IgD-negative memory B cell (primary cell): Measurements from ENCODE around the gene MPZL1. TPM values are rescaled to one million over a fixed set of nuclear protein-coding genes. Genes with fewer than 3 reads are reported as not detected.

Source experiments
- H3K27ac Mint-ChIP-seq, 3 donors: one replicate each; pipeline ENCODE4 v1.8.0; 2020 to 2022; ENCODE audit warnings: mild to moderate bottlenecking in 3 of 3, mixed read lengths in 3 of 3, moderate library complexity in 1 of 3
- H3K27me3 Mint-ChIP-seq: one replicate; pipeline ENCODE4 v1.8.0; 2021; ENCODE audit warnings: mixed read lengths
- H3K36me3 Mint-ChIP-seq: one replicate; pipeline ENCODE4 v1.8.0; 2020; ENCODE audit warnings: mild to moderate bottlenecking, mixed read lengths
- H3K4me1 Mint-ChIP-seq, 3 donors: one replicate each; pipeline ENCODE4 v1.8.0; 2020 to 2022; ENCODE audit warnings: mixed read lengths in 3 of 3, mild to moderate bottlenecking in 1 of 3
- H3K4me3 Mint-ChIP-seq, 4 donors: one replicate each; pipeline ENCODE4 v1.8.0; 2020 to 2022; ENCODE audit warnings: mild to moderate bottlenecking in 4 of 4, mixed read lengths in 4 of 4, moderate library complexity in 3 of 4
- H3K9me3 Mint-ChIP-seq, 3 donors: one replicate each; pipeline ENCODE4 v1.8.0; 2020 to 2021; ENCODE audit warnings: mixed read lengths in 3 of 3, mild to moderate bottlenecking in 1 of 3
- polyA plus RNA-seq: library from polyadenylated mRNA; unstranded; fragments of 300-500 nt; fragmentation: Illumina TruSeq; gene quantifications from one replicate; pipeline ENCODE4 v1.2.3, GENCODE V29; 2021

The MPZL1 gene
- polyA plus RNA-seq, 1 donor from 2014 or later: 33.8 TPM

DNA sequence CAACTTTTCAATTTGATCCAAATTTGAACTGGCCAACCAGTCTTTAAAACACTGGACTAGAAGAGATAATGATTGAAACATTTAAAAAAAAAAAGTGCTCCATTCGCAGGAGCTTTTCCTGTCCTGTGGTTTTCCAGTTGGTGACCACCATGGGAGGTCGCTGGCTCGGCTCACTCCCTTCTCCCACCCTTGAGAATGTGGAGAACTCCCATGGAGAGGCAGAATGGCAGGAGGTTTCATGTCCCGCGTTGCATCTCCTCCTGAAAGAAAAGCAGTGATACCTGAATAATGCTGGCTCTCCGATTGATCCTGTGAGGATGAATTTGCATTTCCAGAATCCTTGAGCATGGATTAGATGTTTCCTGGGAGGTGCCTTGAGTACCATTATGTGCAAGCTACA, 16.5 kb upstream of the MPZL1 start:
- H3K27ac Mint-ChIP-seq: peak overlapping the region in 1 of 3 donors; percentile 13
- H3K9me3 Mint-ChIP-seq: no peaks in the 10 kb centered on the region
- no peak overlapping the region for H3K4me3 Mint-ChIP-seq
- H3K27me3 Mint-ChIP-seq: no peaks in the 10 kb centered on the region
- H3K36me3 Mint-ChIP-seq: no peaks in the 10 kb centered on the region
- H3K4me1 Mint-ChIP-seq: peaks cover 37 to 55% (median 55%) of the 10 kb centered on the region in 3 donors

DNA sequence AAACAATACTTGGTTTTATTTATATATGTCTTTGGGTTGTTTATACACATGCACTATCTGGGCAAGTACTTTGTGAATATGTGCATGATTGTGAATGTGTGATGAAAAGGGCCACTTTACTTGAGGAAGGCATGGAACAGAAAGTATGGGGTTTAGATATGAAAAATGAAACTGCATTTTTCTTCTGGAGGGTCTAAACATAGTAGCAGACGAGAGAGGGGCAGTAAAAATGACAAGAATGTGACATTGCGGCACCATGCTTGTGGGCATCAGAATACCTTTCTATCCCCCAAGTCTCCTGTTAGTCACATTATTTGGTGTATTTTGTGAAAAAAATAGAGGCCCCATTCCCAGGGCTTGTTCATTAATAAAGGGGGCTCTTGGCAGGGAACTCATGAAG, 15.4 kb upstream of the MPZL1 start:
- Mint-ChIP-seq H3K27ac (peak overlapping the region in 2 of 3 donors; percentile 74 to 88), H3K4me1 (peaks cover 37 to 58% (median 55%) of the 10 kb centered on the region in 3 donors), H3K36me3 (no peaks in the 10 kb centered on the region), H3K9me3 (no peaks in the 10 kb centered on the region), H3K27me3 (no peaks in the 10 kb centered on the region), H3K4me3 (peak overlapping the region in 1 of 4 donors; percentile 28)

DNA sequence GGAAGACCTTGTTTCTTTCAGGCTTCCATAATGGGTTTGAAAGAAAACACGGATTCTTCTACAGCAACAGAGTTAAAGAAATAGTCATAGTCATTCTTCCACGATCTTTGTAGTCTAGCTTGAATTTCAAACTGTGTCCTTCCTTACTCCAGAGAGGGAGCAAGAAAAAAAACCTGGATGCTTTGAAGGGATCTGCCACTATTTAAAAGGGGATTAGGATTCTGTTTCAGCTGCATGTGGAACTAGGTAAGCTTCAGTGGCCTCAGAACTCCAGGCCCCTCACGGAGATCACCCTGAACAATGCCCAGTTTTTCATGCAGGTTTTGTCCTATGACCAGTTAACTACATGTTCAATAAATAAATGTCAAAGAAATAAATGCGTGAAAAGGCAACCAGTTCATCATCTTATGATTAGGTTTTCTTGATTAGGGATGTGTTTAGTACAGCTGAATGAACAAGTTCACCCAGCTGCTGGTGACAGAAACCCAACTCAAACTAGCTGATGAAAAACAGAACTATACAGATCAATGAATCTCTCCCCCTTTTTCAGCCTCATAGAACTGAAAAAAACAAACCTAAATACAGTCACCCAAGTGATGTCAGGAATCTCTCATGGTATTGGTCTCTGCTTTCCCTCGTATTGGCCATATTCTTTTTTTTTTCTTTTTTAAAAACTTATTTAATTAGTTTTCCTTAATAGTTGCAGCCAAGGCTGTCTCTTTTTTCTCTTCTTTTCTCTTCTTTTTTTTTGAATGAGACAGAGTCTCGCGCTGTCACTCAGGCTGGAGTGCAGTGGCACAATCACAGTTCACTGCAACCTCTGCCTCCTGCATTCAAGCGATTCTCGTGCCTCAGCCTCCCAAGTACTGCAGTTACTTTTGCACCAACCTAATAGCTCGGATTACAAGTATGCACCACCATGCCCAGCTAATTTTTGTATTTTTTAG, 14.6 kb upstream of the MPZL1 start:
- Mint-ChIP-seq H3K4me3 (peak overlapping the region in 3 of 4 donors; percentile 6 to 81 (median 69)), H3K27ac (peak overlapping the region; percentile 28 to 88 (median 74)), H3K27me3 (no peaks in the 10 kb centered on the region), H3K9me3 (no peaks in the 10 kb centered on the region), H3K4me1 (peaks cover 37 to 59% (median 55%) of the 10 kb centered on the region in 3 donors), H3K36me3 (no peaks in the 10 kb centered on the region)

DNA sequence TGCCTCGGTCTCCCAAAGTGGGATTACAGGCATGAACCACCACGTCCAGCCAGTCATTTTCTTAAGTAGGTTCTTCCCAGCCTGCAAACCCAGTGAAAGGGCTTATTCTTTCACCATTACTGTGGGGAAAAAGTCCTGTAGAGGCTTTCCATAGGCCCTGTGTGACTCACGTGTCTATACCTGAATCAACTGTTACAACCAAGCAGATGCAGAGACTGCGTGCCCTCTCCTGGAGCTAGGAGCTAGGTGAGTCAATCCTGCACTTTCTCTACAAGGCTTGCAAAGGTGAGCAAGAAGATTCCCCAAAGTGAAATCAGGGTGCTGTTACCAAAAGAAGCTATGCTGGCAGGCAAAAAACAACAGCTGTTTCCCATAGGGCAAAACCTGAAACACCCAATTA, 13.8 kb upstream of the MPZL1 start:
- H3K4me1 Mint-ChIP-seq: peaks cover 37 to 57% (median 54%) of the 10 kb centered on the region in 3 donors
- H3K27me3 Mint-ChIP-seq: no peaks in the 10 kb centered on the region
- H3K27ac Mint-ChIP-seq: peak overlapping the region in 2 of 3 donors; percentile 28 to 88
- peak overlapping the region in 2 of 4 donors; percentile 69 to 81 for H3K4me3 Mint-ChIP-seq
- H3K9me3 Mint-ChIP-seq: no peaks in the 10 kb centered on the region
- no peaks in the 10 kb centered on the region for H3K36me3 Mint-ChIP-seq

DNA sequence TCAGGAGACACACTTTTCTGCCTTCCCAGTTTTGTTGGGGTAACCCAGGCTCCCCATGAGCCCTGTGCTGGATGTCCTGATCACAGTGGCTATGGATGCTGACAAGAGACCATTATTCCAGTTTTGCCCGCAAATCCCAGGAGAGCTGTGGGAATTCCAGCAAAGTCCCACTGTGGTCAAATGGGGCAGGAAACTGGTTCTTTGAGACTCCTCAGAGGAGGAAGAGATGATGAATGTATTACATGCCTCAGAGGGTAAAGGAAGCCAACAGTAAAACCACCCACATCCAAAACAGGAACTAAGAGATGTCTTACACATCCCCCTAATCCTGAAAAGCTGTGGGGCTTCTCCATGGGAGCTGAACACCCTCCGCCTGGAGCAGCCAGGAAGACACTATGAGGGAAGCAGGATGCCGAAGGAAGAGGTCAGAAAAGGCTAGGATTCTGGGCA, 12.8 kb upstream of the MPZL1 start:
- Mint-ChIP-seq H3K27ac (peak overlapping the region; percentile 71 to 89 (median 88)), H3K4me1 (peaks cover 37 to 56% (median 50%) of the 10 kb centered on the region in 3 donors)

DNA sequence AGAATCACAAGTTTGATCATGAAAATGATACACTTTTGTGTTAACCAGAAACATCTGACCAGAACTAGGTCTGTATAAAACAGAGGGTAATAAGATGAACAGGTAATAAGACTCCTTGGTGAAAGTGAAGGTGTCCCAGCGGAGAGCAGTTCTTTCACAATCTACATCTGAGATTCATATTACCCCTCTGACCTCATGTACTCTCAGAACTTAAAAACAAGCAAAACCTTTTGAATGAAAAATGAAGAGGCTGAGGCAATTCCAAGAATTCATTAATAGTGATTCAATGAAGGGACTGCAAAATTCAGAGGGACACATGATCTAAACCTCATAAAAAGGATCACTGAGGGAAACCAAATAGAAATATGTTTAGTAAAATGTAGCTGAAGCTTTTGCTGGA, 10.9 kb upstream of the MPZL1 start:
- H3K4me1 Mint-ChIP-seq: peaks cover 38 to 53% (median 50%) of the 10 kb centered on the region in 3 donors
- peak overlapping the region in 1 of 4 donors; percentile 53 for H3K4me3 Mint-ChIP-seq
- peaks cover 0 to 5% (median 0%) of the 10 kb centered on the region in 3 donors for H3K9me3 Mint-ChIP-seq
- H3K27me3 Mint-ChIP-seq: no peaks in the 10 kb centered on the region
- H3K36me3 Mint-ChIP-seq: no peaks in the 10 kb centered on the region
- H3K27ac Mint-ChIP-seq: peak overlapping the region; percentile 17 to 82 (median 57)

More for the DNA sequence above, 12.8 kb upstream of the MPZL1 start:
- Mint-ChIP-seq H3K36me3 (no peaks in the 10 kb centered on the region), H3K9me3 (no peaks in the 10 kb centered on the region), H3K27me3 (no peaks in the 10 kb centered on the region), H3K4me3 (peak overlapping the region; percentile 48 to 93 (median 72))

DNA sequence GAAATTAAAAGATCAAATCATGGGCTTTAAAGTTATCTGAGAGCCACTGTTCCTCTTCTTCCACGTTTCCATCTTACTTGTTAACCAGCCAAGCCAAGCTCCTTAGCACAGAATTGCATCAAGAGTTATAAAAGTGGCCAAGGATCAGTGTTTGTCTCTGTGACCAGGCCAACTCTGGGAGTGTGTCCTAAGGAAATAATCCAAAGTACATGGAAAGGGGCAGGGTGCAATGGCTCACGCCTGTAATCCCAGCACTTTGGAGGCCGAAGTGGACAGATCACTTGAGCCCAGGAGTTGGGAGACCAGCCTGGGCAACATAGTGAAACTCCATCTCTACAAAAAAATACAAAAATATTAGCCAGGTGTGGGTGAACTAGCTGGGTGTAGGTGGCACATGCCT, 10.0 kb upstream of the MPZL1 start:
- no peaks in the 10 kb centered on the region for H3K36me3 Mint-ChIP-seq
- peak overlapping the region in 2 of 4 donors; percentile 4 to 53 for H3K4me3 Mint-ChIP-seq
- H3K27ac Mint-ChIP-seq: peak overlapping the region in 2 of 3 donors; percentile 57 to 72
- peaks cover 31 to 46% (median 44%) of the 10 kb centered on the region in 3 donors for H3K4me1 Mint-ChIP-seq
- H3K9me3 Mint-ChIP-seq: peaks cover 0 to 5% (median 0%) of the 10 kb centered on the region in 3 donors
- H3K27me3 Mint-ChIP-seq: no peaks in the 10 kb centered on the region

DNA sequence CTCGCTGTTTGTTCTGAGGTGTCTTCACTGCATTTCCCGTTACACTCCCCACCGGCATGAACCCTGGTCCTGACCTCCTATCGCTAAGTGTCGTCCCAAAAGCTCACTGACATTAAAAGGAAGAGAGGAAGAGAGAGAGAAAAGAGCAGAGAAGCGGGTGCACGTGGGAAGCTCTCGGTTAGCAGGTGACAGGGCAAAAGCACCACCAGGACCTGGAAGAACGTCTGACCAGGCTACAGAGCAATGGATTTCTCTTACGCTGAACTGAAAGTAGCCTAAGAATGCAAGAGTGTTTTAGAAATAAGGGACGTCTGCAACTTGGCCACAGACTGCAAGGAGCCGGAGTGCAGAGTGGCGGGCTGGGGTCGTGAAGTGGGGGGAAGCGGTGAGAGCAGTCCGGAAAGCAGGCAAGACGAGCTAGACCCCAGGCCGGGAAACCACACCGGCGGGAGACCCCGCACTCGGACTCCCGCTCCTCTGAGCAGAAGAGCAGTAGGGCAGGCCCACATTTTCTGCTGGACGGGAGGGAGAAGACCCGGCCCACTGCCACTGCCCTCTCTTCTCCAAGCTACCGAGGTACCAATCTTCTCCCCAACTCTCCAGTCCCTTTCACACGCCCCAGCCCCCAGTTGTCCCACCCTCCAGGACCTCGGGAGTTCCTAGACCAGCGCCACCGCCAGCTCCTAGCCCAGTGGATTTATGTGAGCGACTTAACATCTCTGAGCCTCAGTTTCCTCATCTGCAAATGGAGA, 8.3 kb upstream of the MPZL1 start:
- Mint-ChIP-seq H3K27ac (peak overlapping the region; percentile 92 to 95 (median 94)), H3K36me3 (no peaks in the 10 kb centered on the region), H3K4me1 (peaks cover 15 to 32% (median 29%) of the 10 kb centered on the region in 3 donors)

DNA sequence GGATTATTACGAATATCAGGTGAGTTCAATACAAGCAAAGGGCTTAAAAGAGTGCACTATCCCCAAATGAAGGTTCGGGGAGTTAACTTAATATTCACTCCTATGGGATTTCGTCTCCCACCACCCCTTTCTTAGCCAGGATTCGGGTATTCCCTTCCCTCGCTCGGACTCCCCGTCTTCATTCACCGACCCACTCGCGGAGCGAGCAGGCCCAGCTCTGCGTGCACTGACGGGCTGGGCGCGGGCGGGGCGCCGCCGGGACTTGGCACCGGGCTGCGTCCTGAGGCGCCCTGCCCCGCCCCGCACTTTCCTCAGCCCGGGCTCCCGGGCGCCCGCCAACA, 7.7 kb upstream of the MPZL1 start:
- H3K4me3 Mint-ChIP-seq: peak overlapping the region; percentile 90 to 95 (median 92)
- H3K9me3 Mint-ChIP-seq: peaks cover 0 to 5% (median 0%) of the 10 kb centered on the region in 3 donors
- no peaks in the 10 kb centered on the region for H3K36me3 Mint-ChIP-seq
- peak overlapping the region; percentile 92 to 99 (median 95) for H3K27ac Mint-ChIP-seq
- no peaks in the 10 kb centered on the region for H3K27me3 Mint-ChIP-seq
- H3K4me1 Mint-ChIP-seq: peaks cover 9 to 29% (median 26%) of the 10 kb centered on the region in 3 donors

More for the DNA sequence above, 8.3 kb upstream of the MPZL1 start:
- Mint-ChIP-seq H3K9me3 (peaks cover 0 to 5% (median 0%) of the 10 kb centered on the region in 3 donors), H3K27me3 (no peaks in the 10 kb centered on the region), H3K4me3 (peak overlapping the region; percentile 90 to 95 (median 92))

DNA sequence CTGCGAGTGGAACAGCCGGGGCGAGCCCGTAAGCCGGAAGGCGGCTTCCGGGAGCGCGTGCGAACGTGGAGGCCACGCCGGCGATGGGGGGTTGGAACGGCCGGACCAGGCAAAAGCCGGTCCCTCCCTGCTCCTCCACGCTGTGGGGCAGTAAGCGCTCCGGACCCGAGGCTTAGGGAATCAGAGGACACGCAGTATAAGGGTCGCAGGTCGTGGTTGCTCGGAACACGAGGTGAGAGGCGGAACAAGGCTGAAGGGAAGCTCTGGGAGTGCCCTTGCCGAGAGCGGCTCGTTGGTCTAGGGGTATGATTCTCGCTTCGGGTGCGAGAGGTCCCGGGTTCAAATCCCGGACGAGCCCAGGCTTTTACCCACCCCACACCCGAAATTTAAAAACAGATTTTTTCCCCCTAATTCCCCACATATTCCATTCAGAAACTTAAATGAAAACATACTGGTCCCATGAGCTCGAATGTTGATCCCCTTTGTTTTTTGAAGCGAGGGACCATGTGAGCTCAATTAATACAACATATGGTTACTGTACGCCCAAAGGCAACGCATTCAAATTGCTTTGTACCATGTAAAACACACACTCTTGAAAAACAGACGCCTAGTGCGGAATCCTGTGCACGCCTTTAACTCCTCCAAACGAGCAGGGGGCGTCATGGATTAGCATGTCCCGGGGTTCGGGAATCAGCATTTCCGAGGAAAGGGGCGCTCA, 7.2 kb upstream of the MPZL1 start:
- H3K27me3 Mint-ChIP-seq: no peaks in the 10 kb centered on the region
- peaks cover 0 to 5% (median 0%) of the 10 kb centered on the region in 3 donors for H3K9me3 Mint-ChIP-seq
- H3K27ac Mint-ChIP-seq: peak overlapping the region; percentile 92 to 99 (median 95)
- peak overlapping the region; percentile 90 to 93 (median 90) for H3K4me3 Mint-ChIP-seq
- H3K4me1 Mint-ChIP-seq: peaks cover 11 to 29% (median 28%) of the 10 kb centered on the region in 3 donors
- H3K36me3 Mint-ChIP-seq: no peaks in the 10 kb centered on the region

DNA sequence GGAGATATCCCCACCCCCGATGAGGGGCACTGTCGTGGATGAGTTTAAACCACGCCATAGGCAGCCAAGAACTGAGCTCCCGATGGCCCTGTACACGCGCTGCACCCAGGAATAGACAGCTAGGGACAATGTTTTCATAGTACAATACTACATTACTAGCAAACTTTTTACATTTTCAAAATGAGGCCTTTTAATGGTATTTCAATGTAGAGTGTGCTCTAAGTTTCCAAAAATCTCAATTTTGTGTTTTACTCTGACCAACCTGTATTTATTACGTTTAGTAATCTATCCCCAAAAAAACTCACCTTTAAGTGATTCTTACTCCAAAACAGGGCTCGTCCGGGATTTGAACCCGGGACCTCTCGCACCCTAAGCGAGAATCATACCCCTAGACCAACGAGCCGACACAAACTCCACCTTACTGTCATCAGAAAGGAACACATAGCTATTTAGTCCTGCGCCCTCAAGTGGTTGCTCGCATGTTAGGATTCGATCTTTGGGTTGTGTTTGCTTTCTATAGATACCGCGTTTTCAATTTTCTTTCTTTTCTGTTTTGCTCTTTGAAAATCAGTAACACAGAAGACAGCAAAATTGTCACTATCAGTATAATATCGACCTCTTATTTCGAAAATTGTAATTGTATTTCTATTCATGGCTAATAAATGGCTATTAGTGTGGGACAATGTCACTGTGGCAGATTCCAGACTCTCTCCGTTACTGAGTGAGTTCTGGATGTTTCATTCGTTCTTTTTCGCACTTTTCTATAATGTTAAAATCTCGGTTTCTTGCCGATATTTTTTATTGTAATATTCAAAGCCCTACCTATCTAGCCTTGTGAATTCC, 6.4 kb upstream of the MPZL1 start:
- Mint-ChIP-seq H3K36me3 (no peaks in the 10 kb centered on the region), H3K4me3 (peak overlapping the region; percentile 90 to 93 (median 90)), H3K27me3 (no peaks in the 10 kb centered on the region), H3K4me1 (peaks cover 17 to 35% (median 31%) of the 10 kb centered on the region in 3 donors), H3K27ac (peak overlapping the region; percentile 92 to 99 (median 95)), H3K9me3 (peaks cover 0 to 5% (median 0%) of the 10 kb centered on the region in 3 donors)

DNA sequence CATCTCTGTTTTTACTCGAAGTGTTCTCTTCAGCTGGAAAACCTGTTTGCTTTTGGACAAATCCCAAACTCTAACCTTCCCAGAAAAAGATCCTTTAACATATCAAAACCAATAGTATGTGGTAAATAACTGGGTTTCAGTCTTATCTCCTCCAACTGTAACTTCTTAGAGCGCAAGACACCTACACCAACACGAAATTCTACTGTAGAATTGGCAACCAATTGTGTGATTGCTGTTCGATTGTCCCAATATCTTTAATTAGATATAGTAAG, 5.8 kb upstream of the MPZL1 start:
- no peaks in the 10 kb centered on the region for H3K36me3 Mint-ChIP-seq
- peaks cover 21 to 41% (median 34%) of the 10 kb centered on the region in 3 donors for H3K4me1 Mint-ChIP-seq
- H3K27ac Mint-ChIP-seq: peak overlapping the region; percentile 92 to 99 (median 95)
- H3K9me3 Mint-ChIP-seq: peaks cover 0 to 5% (median 0%) of the 10 kb centered on the region in 3 donors
- H3K4me3 Mint-ChIP-seq: peak overlapping the region; percentile 90 to 93 (median 90)
- H3K27me3 Mint-ChIP-seq: no peaks in the 10 kb centered on the region

DNA sequence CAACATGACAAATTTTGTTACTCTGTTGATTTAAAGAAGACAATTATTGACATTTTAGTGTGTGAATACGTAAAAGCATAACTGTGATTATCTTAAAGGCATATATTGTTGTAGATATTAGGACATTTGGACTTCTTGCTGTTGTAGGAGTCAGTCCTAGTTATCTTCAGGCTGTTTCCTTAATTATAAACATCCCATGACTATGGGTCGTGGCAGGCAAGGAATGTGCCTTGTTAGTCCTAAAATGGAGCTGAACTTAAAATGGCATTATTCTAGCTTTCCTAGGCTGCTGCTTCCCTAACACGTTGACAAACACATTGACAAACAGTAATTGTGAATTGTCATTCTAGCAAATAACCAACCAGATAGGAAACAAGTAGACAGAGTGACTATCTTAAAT, 4.4 kb upstream of the MPZL1 start:
- H3K36me3 Mint-ChIP-seq: peaks cover 1% of the 10 kb centered on the region
- peaks cover 0 to 5% (median 0%) of the 10 kb centered on the region in 3 donors for H3K9me3 Mint-ChIP-seq
- H3K27me3 Mint-ChIP-seq: no peaks in the 10 kb centered on the region
- H3K27ac Mint-ChIP-seq: peak overlapping the region in 2 of 3 donors; percentile 10 to 92
- H3K4me1 Mint-ChIP-seq: peaks cover 24 to 48% (median 36%) of the 10 kb centered on the region in 3 donors
- peak overlapping the region; percentile 90 to 93 (median 90) for H3K4me3 Mint-ChIP-seq
